HEK293 (cell line): ENCODE results near the gene HOXA11.
A peak's percentile ranks its signal among the peaks of the same experiment; 100 is the strongest.

Experiments
- KLF1 ChIP-seq: fragments of 450-650 bp; formaldehyde crosslinking; IDR thresholded peaks from 2 replicates; pipeline ENCODE4 v1.5.1; 2016; ENCODE audit warnings: missing biosample characterization, missing genetic modification characterization
- KLF9 ChIP-seq: fragments of 450-650 bp; formaldehyde crosslinking; IDR thresholded peaks from 2 replicates; pipeline ENCODE4 v1.5.1; 2016; ENCODE audit warnings: missing biosample characterization, missing genetic modification characterization, low read depth
- MEIS1 ChIP-seq: sonication (generic); formaldehyde crosslinking; IDR thresholded peaks from 2 replicates; pipeline ENCODE4 v1.8.1; 2022; ENCODE audit warnings: missing genetic modification reagents, mild to moderate bottlenecking, borderline replicate concordance
- OSR2 ChIP-seq: fragments of 450-650 bp; formaldehyde crosslinking; IDR thresholded peaks from 2 replicates; pipeline ENCODE4 v1.5.1; 2016; ENCODE audit warnings: missing biosample characterization, missing genetic modification characterization
- PRDM4 ChIP-seq: fragments of 450-650 bp; formaldehyde crosslinking; IDR thresholded peaks from 2 replicates; pipeline ENCODE4 v1.5.1; 2017; ENCODE audit warnings: missing biosample characterization, missing genetic modification characterization
- PRDM6 ChIP-seq: fragments of 450-650 bp; formaldehyde crosslinking; IDR thresholded peaks from 2 replicates; pipeline ENCODE4 v1.5.1; 2017; ENCODE audit warnings: missing biosample characterization, missing genetic modification characterization
- SALL2 ChIP-seq: fragments of 450-650 bp; formaldehyde crosslinking; IDR thresholded peaks from 2 replicates; pipeline ENCODE4 v1.5.0; 2017; ENCODE audit warnings: missing biosample characterization, mild to moderate bottlenecking, missing genetic modification characterization, borderline replicate concordance
- SETDB1 ChIP-seq: IDR thresholded peaks from one replicate; pipeline ENCODE4 v1.6.1; 2017; ENCODE audit warnings: mild to moderate bottlenecking, low read length, moderate library complexity, mixed read lengths; ENCODE audit not compliant: insufficient read length
- TCF7L2 ChIP-seq: IDR thresholded peaks from 2 replicates; pipeline ENCODE4 v1.6.1; 2011; ENCODE audit warnings: low read depth, mild to moderate bottlenecking, inconsistent platforms, low read length, moderate library complexity, borderline replicate concordance
- ZNF132 ChIP-seq: fragments of 450-650 bp; formaldehyde crosslinking; IDR thresholded peaks from 2 replicates; pipeline ENCODE4 v1.5.1; 2017; ENCODE audit warnings: missing biosample characterization, missing genetic modification characterization, borderline replicate concordance
- ZNF146 ChIP-seq: fragments of 450-650 bp; formaldehyde crosslinking; IDR thresholded peaks from 2 replicates; pipeline ENCODE4 v1.5.1; 2016; ENCODE audit warnings: missing biosample characterization, missing genetic modification characterization
- ZNF155 ChIP-seq: fragments of 450-650 bp; formaldehyde crosslinking; IDR thresholded peaks from 2 replicates; pipeline ENCODE4 v1.5.1; 2016; ENCODE audit warnings: missing biosample characterization, missing genetic modification characterization
- ZNF221 ChIP-seq: fragments of 450-650 bp; formaldehyde crosslinking; IDR thresholded peaks from 2 replicates; pipeline ENCODE4 v1.5.1; 2017; ENCODE audit warnings: missing biosample characterization, missing genetic modification characterization, borderline replicate concordance
- ZNF223 ChIP-seq: fragments of 450-650 bp; formaldehyde crosslinking; IDR thresholded peaks from 2 replicates; pipeline ENCODE4 v1.5.1; 2016; ENCODE audit warnings: missing biosample characterization, missing genetic modification characterization
- ZNF391 ChIP-seq: fragments of 450-650 bp; formaldehyde crosslinking; IDR thresholded peaks from 2 replicates; pipeline ENCODE4 v1.5.1; 2016; ENCODE audit warnings: low read depth, missing biosample characterization, missing genetic modification characterization, borderline replicate concordance
- ZNF398 ChIP-seq: fragments of 450-650 bp; formaldehyde crosslinking; IDR thresholded peaks from 2 replicates; pipeline ENCODE4 v1.5.1; 2017; ENCODE audit warnings: missing biosample characterization, missing genetic modification characterization
- ZNF416 ChIP-seq: fragments of 450-650 bp; formaldehyde crosslinking; IDR thresholded peaks from 2 replicates; pipeline ENCODE4 v1.5.1; 2016; ENCODE audit warnings: missing biosample characterization, missing genetic modification characterization
- ZNF423 ChIP-seq: fragments of 450-650 bp; formaldehyde crosslinking; IDR thresholded peaks from 2 replicates; pipeline ENCODE4 v1.5.1; 2016; ENCODE audit warnings: missing biosample characterization, missing genetic modification characterization
- ZNF513 ChIP-seq: fragments of 450-650 bp; IDR thresholded peaks from 2 replicates; pipeline ENCODE4 v1.5.1; 2018; ENCODE audit warnings: missing biosample characterization, missing genetic modification characterization
- ZNF558 ChIP-seq: fragments of 450-650 bp; formaldehyde crosslinking; IDR thresholded peaks from 2 replicates; pipeline ENCODE4 v1.5.1; 2016; ENCODE audit warnings: missing biosample characterization, missing genetic modification characterization
- ZNF747 ChIP-seq: fragments of 450-650 bp; formaldehyde crosslinking; IDR thresholded peaks from 2 replicates; pipeline ENCODE4 v1.5.1; 2016; ENCODE audit warnings: missing biosample characterization, missing genetic modification characterization
- ZNF843 ChIP-seq: fragments of 450-650 bp; formaldehyde crosslinking; IDR thresholded peaks from 2 replicates; pipeline ENCODE4 v1.5.1; 2016; ENCODE audit warnings: missing biosample characterization, missing genetic modification characterization
- ZSCAN30 ChIP-seq: fragments of 450-650 bp; IDR thresholded peaks from 2 replicates; pipeline ENCODE4 v1.5.1; 2018; ENCODE audit warnings: missing biosample characterization, mild to moderate bottlenecking, missing genetic modification characterization, moderate library complexity
- TF ChIP-seq, protein P1 (sequence below): fragments of 450-650 bp; formaldehyde crosslinking; IDR thresholded peaks from 2 replicates; pipeline ENCODE4 v1.5.1; 2016; ENCODE audit warnings: missing biosample characterization, missing genetic modification characterization, low read depth
- TF ChIP-seq, protein P2 (sequence below): fragments of 450-650 bp; formaldehyde crosslinking; IDR thresholded peaks from 2 replicates; pipeline ENCODE4 v1.5.1; 2016; ENCODE audit warnings: missing biosample characterization, missing genetic modification characterization, borderline replicate concordance
- TF ChIP-seq, protein P3 (sequence below): fragments of 450-650 bp; formaldehyde crosslinking; IDR thresholded peaks from 2 replicates; pipeline ENCODE4 v1.5.1; 2016; ENCODE audit warnings: missing biosample characterization, missing genetic modification characterization

The HOXA11 gene

DNA sequence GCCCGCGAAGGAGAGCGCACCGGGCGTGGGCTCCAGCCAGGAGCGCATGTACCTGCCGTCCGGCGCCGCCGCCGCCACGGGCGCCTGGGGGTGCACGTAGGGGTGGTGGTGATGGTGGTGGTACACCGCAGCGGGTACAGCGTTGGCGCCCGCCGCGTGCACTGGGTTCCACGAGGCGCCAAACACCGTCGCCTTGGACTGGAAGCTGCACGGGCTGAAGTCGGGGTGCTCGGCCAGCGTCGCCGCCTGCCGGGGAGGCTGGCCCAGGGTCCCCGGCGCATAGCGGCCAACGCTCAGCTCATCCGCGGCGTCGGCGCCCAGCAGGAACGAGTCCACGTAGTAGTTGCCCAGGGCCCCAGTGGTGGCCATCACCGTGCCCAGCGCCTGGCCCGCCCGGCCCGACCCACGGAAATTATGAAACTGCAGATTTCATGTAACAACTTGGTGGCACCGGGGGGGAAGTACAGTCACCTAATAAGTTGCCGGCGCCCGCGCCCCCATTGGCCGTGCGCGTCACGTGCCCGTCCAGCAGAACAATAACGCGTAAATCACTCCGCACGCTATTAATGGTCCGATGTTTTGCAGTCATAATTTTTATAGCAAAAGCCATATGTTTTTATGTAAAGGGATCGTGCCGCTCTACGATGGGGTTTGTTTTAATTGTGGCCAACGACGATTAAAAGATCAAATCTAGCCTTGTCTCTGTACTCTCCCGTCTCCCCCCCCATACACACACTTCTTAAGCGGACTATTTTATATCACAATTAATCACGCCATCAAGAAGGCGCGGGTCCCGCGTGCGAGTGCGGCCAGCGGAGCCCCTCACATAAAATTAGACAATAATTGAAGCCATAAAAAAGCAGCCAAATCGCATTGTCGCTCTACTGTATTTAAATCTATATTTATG, 19.7 kb downstream of the HOXA11 start, which contains the start of gene HOXA9 (continued):
- TF ChIP-seq ZNF513 (tag by site-specific recombination) = peak; percentile 47; the same call in 1 of the 2 replicates
- TF ChIP-seq TCF7L2 = peak; percentile 97
- peak; percentile 100 for TF ChIP-seq PRDM6
- peak; percentile 30; the same call in 1 of the 2 replicates for TF ChIP-seq ZNF423 (tag by site-specific recombination)
- no peak for TF ChIP-seq SALL2 (tag by site-specific recombination)
- TF ChIP-seq, protein P1, sequence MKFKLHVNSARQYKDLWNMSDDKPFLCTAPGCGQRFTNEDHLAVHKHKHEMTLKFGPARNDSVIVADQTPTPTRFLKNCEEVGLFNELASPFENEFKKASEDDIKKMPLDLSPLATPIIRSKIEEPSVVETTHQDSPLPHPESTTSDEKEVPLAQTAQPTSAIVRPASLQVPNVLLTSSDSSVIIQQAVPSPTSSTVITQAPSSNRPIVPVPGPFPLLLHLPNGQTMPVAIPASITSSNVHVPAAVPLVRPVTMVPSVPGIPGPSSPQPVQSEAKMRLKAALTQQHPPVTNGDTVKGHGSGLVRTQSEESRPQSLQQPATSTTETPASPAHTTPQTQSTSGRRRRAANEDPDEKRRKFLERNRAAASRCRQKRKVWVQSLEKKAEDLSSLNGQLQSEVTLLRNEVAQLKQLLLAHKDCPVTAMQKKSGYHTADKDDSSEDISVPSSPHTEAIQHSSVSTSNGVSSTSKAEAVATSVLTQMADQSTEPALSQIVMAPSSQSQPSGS (tag by site-specific recombination) = peak; percentile 79
- peak; percentile 76 for TF ChIP-seq KLF1 (tag by site-specific recombination)
- peak; percentile 59; the same call in 1 of the 2 replicates for TF ChIP-seq ZNF558 (tag by site-specific recombination)
- no peak for TF ChIP-seq SETDB1
- TF ChIP-seq PRDM4 = peak; percentile 98
- TF ChIP-seq, protein P2, sequence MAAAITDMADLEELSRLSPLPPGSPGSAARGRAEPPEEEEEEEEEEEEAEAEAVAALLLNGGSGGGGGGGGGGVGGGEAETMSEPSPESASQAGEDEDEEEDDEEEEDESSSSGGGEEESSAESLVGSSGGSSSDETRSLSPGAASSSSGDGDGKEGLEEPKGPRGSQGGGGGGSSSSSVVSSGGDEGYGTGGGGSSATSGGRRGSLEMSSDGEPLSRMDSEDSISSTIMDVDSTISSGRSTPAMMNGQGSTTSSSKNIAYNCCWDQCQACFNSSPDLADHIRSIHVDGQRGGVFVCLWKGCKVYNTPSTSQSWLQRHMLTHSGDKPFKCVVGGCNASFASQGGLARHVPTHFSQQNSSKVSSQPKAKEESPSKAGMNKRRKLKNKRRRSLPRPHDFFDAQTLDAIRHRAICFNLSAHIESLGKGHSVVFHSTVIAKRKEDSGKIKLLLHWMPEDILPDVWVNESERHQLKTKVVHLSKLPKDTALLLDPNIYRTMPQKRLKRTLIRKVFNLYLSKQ (tag by site-specific recombination) = peak; percentile 10; the same call in 1 of the 2 replicates
- TF ChIP-seq ZNF155 = no peak
- no peak for TF ChIP-seq ZNF416 (tag by site-specific recombination)
- peak; percentile 72; the same call in 1 of the 2 replicates for TF ChIP-seq ZNF223
- no peak for TF ChIP-seq ZNF747
- TF ChIP-seq OSR2 (tag by site-specific recombination) = no peak
- TF ChIP-seq ZNF391 = peak; percentile 92
- TF ChIP-seq KLF9 (tag by site-specific recombination) = 0 out of 2 replicates have a peak, but pooled peaks have one; percentile 14
- peak; percentile 97 for TF ChIP-seq ZNF398 (tag by site-specific recombination)
- no peak for TF ChIP-seq MEIS1 (CRISPR knock-in tag)
- TF ChIP-seq ZNF146 (tag by site-specific recombination) = peak; percentile 81
- no peak for TF ChIP-seq ZNF221 (tag by site-specific recombination)
- TF ChIP-seq ZNF132 (tag by site-specific recombination) = no peak
- TF ChIP-seq, protein P3, sequence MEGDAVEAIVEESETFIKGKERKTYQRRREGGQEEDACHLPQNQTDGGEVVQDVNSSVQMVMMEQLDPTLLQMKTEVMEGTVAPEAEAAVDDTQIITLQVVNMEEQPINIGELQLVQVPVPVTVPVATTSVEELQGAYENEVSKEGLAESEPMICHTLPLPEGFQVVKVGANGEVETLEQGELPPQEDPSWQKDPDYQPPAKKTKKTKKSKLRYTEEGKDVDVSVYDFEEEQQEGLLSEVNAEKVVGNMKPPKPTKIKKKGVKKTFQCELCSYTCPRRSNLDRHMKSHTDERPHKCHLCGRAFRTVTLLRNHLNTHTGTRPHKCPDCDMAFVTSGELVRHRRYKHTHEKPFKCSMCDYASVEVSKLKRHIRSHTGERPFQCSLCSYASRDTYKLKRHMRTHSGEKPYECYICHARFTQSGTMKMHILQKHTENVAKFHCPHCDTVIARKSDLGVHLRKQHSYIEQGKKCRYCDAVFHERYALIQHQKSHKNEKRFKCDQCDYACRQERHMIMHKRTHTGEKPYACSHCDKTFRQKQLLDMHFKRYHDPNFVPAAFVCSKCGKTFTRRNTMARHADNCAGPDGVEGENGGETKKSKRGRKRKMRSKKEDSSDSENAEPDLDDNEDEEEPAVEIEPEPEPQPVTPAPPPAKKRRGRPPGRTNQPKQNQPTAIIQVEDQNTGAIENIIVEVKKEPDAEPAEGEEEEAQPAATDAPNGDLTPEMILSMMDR (tag by site-specific recombination) = peak; percentile 57; the same call in 1 of the 2 replicates
- peak; percentile 67 for TF ChIP-seq ZSCAN30 (tag by site-specific recombination)
- TF ChIP-seq ZNF843 (tag by site-specific recombination) = peak; percentile 100
